NCI-H82 treated with DMSO at 0.1 percent for 48 hours (cell line): ENCODE data around the gene ITPRIP.

ENCODE experiments used
- DNase-seq: peaks from one replicate; lab custom pipeline; 2025; ENCODE audit not compliant: unreplicated experiment; lab: John Stamatoyannopoulos, UW

ITPRIP gene

GRCh38 chr10:104337985-104338735 is at the start of gene ITPRIP:
TSS of gene ITPRIP (minus strand) at chr10:104338465. CDS start at chr10:104316051, 22,414 bp downstream.
- no peak for DNase-seq

- no peak for DNase-seq
These were observed 49.0 kb upstream of the ITPRIP start for GRCh38 chr10:104387130-104387888.

GRCh38 chr10:104380336-104380735 is 42.1 kb upstream of the ITPRIP start:
- no peak for DNase-seq

- DNase-seq, result no peak
These were observed 38.6 kb upstream of the ITPRIP start for GRCh38 chr10:104376784-104377300.

GRCh38 chr10:104374591-104374990 is 36.3 kb upstream of the ITPRIP start:
- DNase-seq, result no peak

GRCh38 chr10:104371753-104372152 is 33.5 kb upstream of the ITPRIP start:
- DNase-seq, result no peak

GRCh38 chr10:104368381-104368780 is 30.1 kb upstream of the ITPRIP start:
- DNase-seq, result no peak

GRCh38 chr10:104367904-104368303 is 29.6 kb upstream of the ITPRIP start:
- no peak for DNase-seq

GRCh38 chr10:104359811-104360210 is 21.5 kb upstream of the ITPRIP start:
- no peak for DNase-seq

GRCh38 chr10:104353325-104354048 is 15.2 kb upstream of the ITPRIP start, which contains the start of gene CFAP58:
TSS of gene CFAP58 (plus strand) at chr10:104353833. CDS start at chr10:104353898, 65 bp downstream.
- peak; percentile 68 for DNase-seq

- DNase-seq, result no peak
These were observed 13.7 kb upstream of the ITPRIP start for GRCh38 chr10:104351919-104352318.

- DNase-seq, result no peak
These were observed 12.9 kb upstream of the ITPRIP start for GRCh38 chr10:104351061-104351702.

GRCh38 chr10:104350127-104350635 is 11.9 kb upstream of the ITPRIP start:
- DNase-seq, result peak; percentile 44

GRCh38 chr10:104349623-104350126 is 11.4 kb upstream of the ITPRIP start:
- no peak for DNase-seq

- no peak for DNase-seq
These were observed 10.3 kb upstream of the ITPRIP start for GRCh38 chr10:104348601-104349000.

- DNase-seq, result no peak
These were observed 9.2 kb upstream of the ITPRIP start for GRCh38 chr10:104347295-104348045.

GRCh38 chr10:104345941-104346340 is 7.7 kb upstream of the ITPRIP start:
- DNase-seq, result no peak

- no peak for DNase-seq
These were observed 7.2 kb upstream of the ITPRIP start for GRCh38 chr10:104345515-104345914.

GRCh38 chr10:104344219-104344618 is 6.0 kb upstream of the ITPRIP start:
- no peak for DNase-seq

GRCh38 chr10:104342941-104343411 is 4.7 kb upstream of the ITPRIP start:
- DNase-seq, result no peak
